ENCODE results near the gene FKBP1C.

FKBP1C gene

DNA sequence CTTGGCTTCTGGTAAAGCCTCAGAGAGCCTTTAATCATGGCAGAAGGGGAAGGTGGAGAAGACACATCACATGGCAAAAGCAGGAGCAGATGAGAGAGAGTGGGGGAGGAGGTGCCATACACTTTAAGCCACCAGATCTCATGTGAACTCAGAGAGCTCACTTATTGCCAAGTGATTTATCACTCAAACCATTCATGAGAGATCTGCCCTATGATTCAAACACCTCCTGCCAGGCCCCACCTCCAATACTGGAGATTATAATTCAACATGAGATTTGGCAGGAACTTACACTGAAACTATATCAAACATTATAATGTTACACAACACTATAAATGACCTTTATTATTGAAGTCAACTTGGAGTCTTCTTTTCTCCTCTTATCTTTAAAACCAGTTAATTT, 47.9 kb downstream of the FKBP1C start:
- DNase-seq (ENCODE audit: extremely low read depth in 1 of 2, low read depth in 1 of 2) = no peak

DNA sequence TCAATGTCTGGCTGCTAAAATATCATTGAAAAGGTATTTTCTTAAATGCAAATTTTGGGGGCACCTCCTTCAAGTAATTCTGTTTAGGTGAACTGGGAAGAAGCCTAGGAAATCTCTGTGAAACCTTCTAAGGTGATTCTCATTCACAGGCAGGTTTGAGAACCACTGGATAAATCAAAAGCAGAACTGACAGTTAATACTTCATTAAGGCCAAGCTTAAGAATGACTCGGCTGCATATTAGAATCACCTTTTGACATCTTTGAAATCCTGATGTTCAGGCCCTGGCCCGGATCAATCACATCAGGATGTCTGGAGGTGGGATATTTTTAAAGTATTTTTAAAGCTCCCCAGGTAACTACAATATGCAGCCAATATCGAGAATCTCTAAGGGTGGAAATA, 50.6 kb downstream of the FKBP1C start:
- no peak for DNase-seq (ENCODE audit: extremely low read depth in 1 of 2, low read depth in 1 of 2)
